Osteocyte (in vitro differentiated cells): ENCODE data around the gene ING5. TPM values are rescaled to one million over a fixed set of nuclear protein-coding genes. Genes with fewer than 3 reads are reported as not detected.

ENCODE experiments used
- DNase-seq: peaks from one replicate; pipeline ENCODE4 v3.0.0; 2021; ENCODE audit warnings: mixed read lengths; ENCODE audit not compliant: unreplicated experiment; ENCODE audit errors: extremely low spot score
- H3K27ac Mint-ChIP-seq: one replicate; pipeline ENCODE4 v1.8.0; 2021; ENCODE audit warnings: mild to moderate bottlenecking, mixed read lengths; ENCODE audit not compliant: unreplicated experiment
- H3K27me3 Mint-ChIP-seq: one replicate; pipeline ENCODE4 v1.8.0; 2021; ENCODE audit warnings: mixed read lengths; ENCODE audit not compliant: unreplicated experiment
- H3K36me3 Mint-ChIP-seq: one replicate; pipeline ENCODE4 v1.8.0; 2021; ENCODE audit warnings: mixed read lengths; ENCODE audit not compliant: unreplicated experiment
- H3K4me1 Mint-ChIP-seq: one replicate; pipeline ENCODE4 v1.8.0; 2021; ENCODE audit warnings: mixed read lengths; ENCODE audit not compliant: unreplicated experiment
- H3K4me3 Mint-ChIP-seq: one replicate; pipeline ENCODE4 v1.8.0; 2021; ENCODE audit warnings: mild to moderate bottlenecking, moderate library complexity, mixed read lengths; ENCODE audit not compliant: unreplicated experiment
- H3K9me3 Mint-ChIP-seq: one replicate; pipeline ENCODE4 v1.8.0; 2021; ENCODE audit warnings: mixed read lengths; ENCODE audit not compliant: unreplicated experiment
- CTCF ChIP-seq: fragments of 200-600 bp; sonication (generic); IDR thresholded peaks from 2 replicates; pipeline ENCODE4 v1.5.0; 2021; ENCODE audit warnings: antibody characterized with exemption, mild to moderate bottlenecking, moderate library complexity
- total RNA-seq: library from RNA; stranded (reverse); gene quantifications from 2 replicates; pipeline ENCODE4 v1.2.1, GENCODE V29; 2021

The ING5 gene
- total RNA-seq, 1 donor from 2014 or later: 32.0 TPM

GRCh38 chr2:241655516-241656189 is 46.2 kb upstream of the ING5 start:
- peaks cover 49% of the 10 kb centered on the region for H3K36me3 Mint-ChIP-seq
- H3K27ac Mint-ChIP-seq: no peak overlapping the region
- H3K4me3 Mint-ChIP-seq: no peak overlapping the region
- no peak for TF ChIP-seq CTCF
- DNase-seq: no peak
- no peaks in the 10 kb centered on the region for H3K27me3 Mint-ChIP-seq
- no peaks in the 10 kb centered on the region for H3K9me3 Mint-ChIP-seq
- H3K4me1 Mint-ChIP-seq: no peaks in the 10 kb centered on the region

- no peak for DNase-seq
- Mint-ChIP-seq H3K9me3 (no peaks in the 10 kb centered on the region), H3K27ac (no peak overlapping the region), H3K4me1 (no peaks in the 10 kb centered on the region), H3K27me3 (no peaks in the 10 kb centered on the region), H3K36me3 (peaks cover 48% of the 10 kb centered on the region), H3K4me3 (no peak overlapping the region)
- no peak for TF ChIP-seq CTCF
These were observed 45.6 kb upstream of the ING5 start for GRCh38 chr2:241656190-241656741.

GRCh38 chr2:241657786-241658254 is 44.0 kb upstream of the ING5 start:
- TF ChIP-seq CTCF: no peak
- H3K27me3 Mint-ChIP-seq: no peaks in the 10 kb centered on the region
- H3K4me1 Mint-ChIP-seq: no peaks in the 10 kb centered on the region
- no peak overlapping the region for H3K4me3 Mint-ChIP-seq
- DNase-seq: no peak
- H3K9me3 Mint-ChIP-seq: no peaks in the 10 kb centered on the region
- no peak overlapping the region for H3K27ac Mint-ChIP-seq
- H3K36me3 Mint-ChIP-seq: peaks cover 41% of the 10 kb centered on the region

- Mint-ChIP-seq H3K27me3 (no peaks in the 10 kb centered on the region), H3K4me1 (no peaks in the 10 kb centered on the region), H3K4me3 (no peak overlapping the region), H3K36me3 (peaks cover 41% of the 10 kb centered on the region), H3K9me3 (no peaks in the 10 kb centered on the region), H3K27ac (no peak overlapping the region)
- TF ChIP-seq CTCF: no peak
- no peak for DNase-seq
These were observed 43.5 kb upstream of the ING5 start for GRCh38 chr2:241658296-241658695.

GRCh38 chr2:241659150-241659739 is 42.6 kb upstream of the ING5 start:
- no peak overlapping the region for H3K4me3 Mint-ChIP-seq
- peak; percentile 76 for TF ChIP-seq CTCF
- DNase-seq: no peak
- peaks cover 39% of the 10 kb centered on the region for H3K36me3 Mint-ChIP-seq
- H3K27ac Mint-ChIP-seq: no peak overlapping the region
- no peaks in the 10 kb centered on the region for H3K4me1 Mint-ChIP-seq
- H3K27me3 Mint-ChIP-seq: no peaks in the 10 kb centered on the region
- H3K9me3 Mint-ChIP-seq: no peaks in the 10 kb centered on the region
